Sigmoid colon (tissue), 7 donors: ENCODE data around the gene OOSP3. TPM values are rescaled to one million over a fixed set of nuclear protein-coding genes. Genes with fewer than 3 reads are reported as not detected.
"Not testable (repeated sequence)": the region's sequence is repeated elsewhere in the genome, so short reads cannot be mapped to it uniquely, and the experiment has no call there.

Experiments used
- DNase-seq: peaks from one replicate; pipeline ENCODE4 v3.0.0-alpha.2; 2019
- H3K27ac ChIP-seq, 4 donors: fragments of 200-600 bp; sonication (generic); one replicate each; pipeline ENCODE4 v1.5.1; 2016 to 2019; ENCODE audit warnings: mild to moderate bottlenecking in 1 of 4
- H3K27me3 ChIP-seq, 3 donors: fragments of 200-600 bp; sonication (generic); one replicate each; pipeline ENCODE4 v1.5.1; 2019; ENCODE audit warnings: mild to moderate bottlenecking in 1 of 3
- H3K36me3 ChIP-seq, 4 donors: fragments of 200-600 bp; sonication (generic); one replicate each; pipeline ENCODE4 v1.5.1; 2016 to 2019
- H3K4me1 ChIP-seq, 4 donors: fragments of 200-600 bp; sonication (generic); one replicate each; pipeline ENCODE4 v1.5.1; 2017 to 2019
- H3K4me3 ChIP-seq, 4 donors: fragments of 200-600 bp; sonication (generic); one replicate each; pipeline ENCODE4 v1.5.1; 2017 to 2019; ENCODE audit warnings: mild to moderate bottlenecking in 2 of 4, moderate library complexity in 1 of 4
- H3K9me3 ChIP-seq, 4 donors: fragments of 200-600 bp in 3 of 4; sonication (generic) in 3 of 4; one replicate each; pipeline versions ENCODE4 v1.5.1 to v1.6.1; 2013 to 2019
- CTCF ChIP-seq, 4 experiments: fragments of 450-650 bp in 3 of 4; fragments of 200-600 bp in 1 of 4; IDR thresholded peaks; one replicate each; pipeline ENCODE4 v1.5.1; 2016 to 2019; ENCODE audit warnings: antibody characterized with exemption in 4 of 4, mild to moderate bottlenecking in 3 of 4, moderate library complexity in 2 of 4
- EP300 ChIP-seq, 4 donors: sonication (generic); formaldehyde crosslinking; IDR thresholded peaks; one replicate each; pipeline ENCODE4 v1.6.1; 2017; ENCODE audit warnings: antibody characterized with exemption in 4 of 4
- POLR2A ChIP-seq, 2 donors: fragments of 450-650 bp; IDR thresholded peaks; one replicate each; pipeline ENCODE4 v1.6.1; 2016; ENCODE audit warnings: antibody characterized with exemption in 2 of 2, mild to moderate bottlenecking in 2 of 2, moderate library complexity in 2 of 2
- POLR2AphosphoS5 ChIP-seq, 4 donors: sonication (generic); formaldehyde crosslinking; IDR thresholded peaks; one replicate each; pipeline ENCODE4 v1.6.1; 2017; ENCODE audit warnings: antibody characterized with exemption in 4 of 4
- WGBS, 2 donors: extraction: QIAGEN DNeasy Blood & Tissue Kit; methylation state at CpG; one replicate each; pipeline ENCODE4 v1.1.7; 2013; 5-methylcytosine and 5-hydroxymethylcytosine counted together
- intact Hi-C: fragments of 100-400 bp; cut with DNase I; formaldehyde crosslinking; loops from one replicate; pipeline ENCODE4 v1.15.1; 2023
- polyA plus RNA-seq, 3 donors: library from polyadenylated mRNA; stranded (reverse); fragments of 200-250 nt; gene quantifications; one replicate each; pipeline ENCODE4 v1.2.3, GENCODE V29; 2013
- total RNA-seq, 4 donors: library from RNA; depleted of rRNA; stranded (reverse); fragments of >200 nt; gene quantifications; one replicate each; pipeline ENCODE4 v1.1.0, GENCODE V29; 2016
- donor health status: healthy with polysubstance abuse.
- donor health status: Bipolar disorder and iron deficiency.
- donor health status: healthy.

Gene OOSP3
- total and polyA plus RNA-seq, 7 donors = not detected

DNA sequence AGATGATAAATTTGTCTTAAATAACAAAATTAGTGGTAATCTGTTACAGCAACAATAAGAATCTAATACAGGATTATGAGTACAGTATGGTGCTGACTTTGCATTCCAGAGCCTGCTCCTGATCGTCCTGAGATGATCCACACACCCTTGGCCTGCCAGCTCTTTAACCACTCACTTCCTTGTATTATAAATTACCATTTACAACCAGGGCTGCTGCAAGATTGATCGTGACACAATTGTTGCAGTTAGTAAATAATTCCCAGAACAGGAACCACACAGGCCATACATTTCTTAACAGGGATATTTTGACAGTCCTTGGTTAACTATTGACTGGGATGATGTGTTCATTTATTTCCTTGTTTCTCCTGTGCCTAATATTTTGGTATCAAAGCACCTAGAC, 29.5 kb upstream of the OOSP3 start:
- H3K36me3 ChIP-seq = no peaks in the 10 kb centered on the region
- no peaks in the 10 kb centered on the region for H3K27me3 ChIP-seq
- H3K4me1 ChIP-seq = no peaks in the 10 kb centered on the region
- 5 to 32% methylated on average over 2 of the region's 2 CpGs for WGBS, 2 donors
- no peak overlapping the region for H3K27ac ChIP-seq
- intact Hi-C loops = no loop called here
- DNase-seq = no peak
- TF ChIP-seq CTCF (IDR thresholded peaks at IDR 0.05) (no peak), POLR2AphosphoS5 (IDR thresholded peaks at IDR 0.05) (no peak), POLR2A (IDR thresholded peaks at IDR 0.05) (no peak), EP300 (IDR thresholded peaks at IDR 0.05) (no peak)
- H3K9me3 ChIP-seq = no peaks in the 10 kb centered on the region
- H3K4me3 ChIP-seq = no peak overlapping the region

- H3K9me3 ChIP-seq, H3K27ac ChIP-seq, DNase-seq, H3K27me3 ChIP-seq, intact Hi-C loops, H3K4me3 ChIP-seq, H3K4me1 ChIP-seq, H3K36me3 ChIP-seq: not testable (repeated sequence)
- 83 to 89% methylated on average over 2 of the region's 2 CpGs for whole genome bisulfite sequencing, 2 donors
Observed at GRCh38 chr11:59849551-59849950, 29.0 kb upstream of the OOSP3 start.

DNA sequence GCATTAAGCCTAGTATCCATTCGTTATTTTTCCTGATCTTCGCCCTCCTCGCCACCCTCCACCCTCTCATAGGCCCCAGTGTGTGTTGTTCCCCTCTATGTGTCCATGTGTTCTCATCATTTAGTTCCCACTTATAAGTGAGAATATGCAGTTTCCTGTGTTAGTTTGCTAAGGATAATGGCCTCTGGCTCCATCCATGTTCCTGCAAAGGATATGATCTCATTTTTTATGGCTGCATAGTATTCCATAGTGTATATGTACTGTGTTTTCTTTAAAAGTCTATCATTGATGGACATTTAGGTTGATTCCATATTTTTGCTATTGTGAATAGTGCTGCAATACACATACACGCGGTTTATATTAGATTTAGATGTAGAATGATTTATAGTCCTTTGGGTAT, 27.2 kb upstream of the OOSP3 start:
- H3K27me3 ChIP-seq, DNase-seq, H3K9me3 ChIP-seq, H3K27ac ChIP-seq, intact Hi-C loops, H3K36me3 ChIP-seq, H3K4me3 ChIP-seq, H3K4me1 ChIP-seq: not testable (repeated sequence)
- WGBS, 2 donors = 94 to 96% methylated on average over 5 of the region's 5 CpGs

GRCh38 chr11:59854871-59855270, 23.7 kb upstream of the OOSP3 start:
- Histone ChIP-seq H3K27me3 (no peaks in the 10 kb centered on the region), H3K27ac (no peak overlapping the region), H3K4me1 (no peaks in the 10 kb centered on the region), H3K9me3 (no peaks in the 10 kb centered on the region), H3K4me3 (no peak overlapping the region), H3K36me3 (no peaks in the 10 kb centered on the region)
- intact Hi-C loops = no loop called here
- TF ChIP-seq POLR2AphosphoS5 (IDR thresholded peaks at IDR 0.05) (no peak), CTCF (IDR thresholded peaks at IDR 0.05) (no peak), EP300 (IDR thresholded peaks at IDR 0.05) (no peak), POLR2A (IDR thresholded peaks at IDR 0.05) (no peak)
- no peak for DNase-seq
- 14 to 61% methylated on average over 2 of the region's 2 CpGs for WGBS, 2 donors

GRCh38 chr11:59857439-59858434, 20.8 kb upstream of the OOSP3 start:
- no peaks in the 10 kb centered on the region for H3K4me1 ChIP-seq
- H3K27me3 ChIP-seq = no peaks in the 10 kb centered on the region
- H3K36me3 ChIP-seq = no peaks in the 10 kb centered on the region
- H3K9me3 ChIP-seq = no peaks in the 10 kb centered on the region
- no peak for DNase-seq
- no peak overlapping the region for H3K27ac ChIP-seq
- TF ChIP-seq CTCF (IDR thresholded peaks at IDR 0.05) (no peak), POLR2AphosphoS5 (IDR thresholded peaks at IDR 0.05) (no peak), POLR2A (IDR thresholded peaks at IDR 0.05) (no peak), EP300 (IDR thresholded peaks at IDR 0.05) (no peak)
- intact Hi-C loops = no loop called here
- WGBS, 2 donors = 77 to 80% methylated on average over 10 of the region's 10 CpGs
- no peak overlapping the region for H3K4me3 ChIP-seq

DNA sequence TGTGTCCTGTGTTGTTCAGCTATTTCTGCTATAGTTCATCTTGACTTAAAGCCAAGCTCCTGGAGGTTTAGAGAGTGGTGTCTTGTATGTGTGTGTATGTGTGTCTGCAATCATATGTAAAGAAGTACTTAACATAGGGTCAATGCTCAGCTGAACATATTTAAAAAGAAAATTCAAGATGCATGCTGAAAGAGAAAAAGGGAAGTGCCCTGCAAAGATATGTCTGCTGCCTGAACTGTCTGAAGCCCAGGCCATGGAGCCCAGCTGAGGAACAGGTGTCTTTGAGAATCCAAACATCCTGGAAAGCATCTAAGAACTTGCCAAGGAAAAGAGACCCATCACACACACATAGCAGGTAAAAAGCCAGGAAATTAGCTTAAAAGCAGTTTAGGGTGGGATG, 18.9 kb upstream of the OOSP3 start:
- Histone ChIP-seq H3K36me3 (no peaks in the 10 kb centered on the region), H3K4me1 (no peaks in the 10 kb centered on the region), H3K9me3 (no peaks in the 10 kb centered on the region), H3K27ac (no peak overlapping the region), H3K27me3 (no peaks in the 10 kb centered on the region), H3K4me3 (no peak overlapping the region)
- DNase-seq = no peak
- intact Hi-C loops = no loop called here
- TF ChIP-seq POLR2A (IDR thresholded peaks at IDR 0.05) = no peak
- TF ChIP-seq POLR2AphosphoS5 (IDR thresholded peaks at IDR 0.05) = no peak
- no peak for TF ChIP-seq EP300 (IDR thresholded peaks at IDR 0.05)
- TF ChIP-seq CTCF (IDR thresholded peaks at IDR 0.05) = no peak
